Astrocyte (in vitro differentiated cells and primary cell): ENCODE data around the gene FUT1.

Experiments used
- EZH2 ChIP-seq: IDR thresholded peaks from 2 replicates; pipeline ENCODE4 v1.6.1; 2012; ENCODE audit warnings: mild to moderate bottlenecking, low read length, inconsistent platforms; ENCODE audit not compliant: insufficient read depth
- TF ChIP-seq, protein P1 (sequence below): IDR thresholded peaks from 2 replicates; pipeline ENCODE4 v1.5.1; 2011; ENCODE audit warnings: low read depth, mild to moderate bottlenecking, inconsistent platforms, low read length, moderate library complexity; ENCODE audit not compliant: insufficient read depth

GRCh38 chr19:48702701-48703100 is 49.7 kb downstream of the FUT1 start:
- TF ChIP-seq, protein P1, sequence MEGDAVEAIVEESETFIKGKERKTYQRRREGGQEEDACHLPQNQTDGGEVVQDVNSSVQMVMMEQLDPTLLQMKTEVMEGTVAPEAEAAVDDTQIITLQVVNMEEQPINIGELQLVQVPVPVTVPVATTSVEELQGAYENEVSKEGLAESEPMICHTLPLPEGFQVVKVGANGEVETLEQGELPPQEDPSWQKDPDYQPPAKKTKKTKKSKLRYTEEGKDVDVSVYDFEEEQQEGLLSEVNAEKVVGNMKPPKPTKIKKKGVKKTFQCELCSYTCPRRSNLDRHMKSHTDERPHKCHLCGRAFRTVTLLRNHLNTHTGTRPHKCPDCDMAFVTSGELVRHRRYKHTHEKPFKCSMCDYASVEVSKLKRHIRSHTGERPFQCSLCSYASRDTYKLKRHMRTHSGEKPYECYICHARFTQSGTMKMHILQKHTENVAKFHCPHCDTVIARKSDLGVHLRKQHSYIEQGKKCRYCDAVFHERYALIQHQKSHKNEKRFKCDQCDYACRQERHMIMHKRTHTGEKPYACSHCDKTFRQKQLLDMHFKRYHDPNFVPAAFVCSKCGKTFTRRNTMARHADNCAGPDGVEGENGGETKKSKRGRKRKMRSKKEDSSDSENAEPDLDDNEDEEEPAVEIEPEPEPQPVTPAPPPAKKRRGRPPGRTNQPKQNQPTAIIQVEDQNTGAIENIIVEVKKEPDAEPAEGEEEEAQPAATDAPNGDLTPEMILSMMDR, result no peak
- no peak for TF ChIP-seq EZH2
